HFFc6 (cell line): ENCODE results near the gene GDF10. TPM values are rescaled to one million over a fixed set of nuclear protein-coding genes. Genes with fewer than 3 reads are reported as not detected.

Experiments used
- DNase-seq: peaks from one replicate; pipeline ENCODE4 v3.0.0-alpha.2; 2018
- H3K27ac Mint-ChIP-seq: 2 replicates; pipeline ENCODE4 v1.8.0; 2020; ENCODE audit warnings: mild to moderate bottlenecking, mixed read lengths
- H3K27me3 Mint-ChIP-seq: 2 replicates; pipeline ENCODE4 v1.8.0; 2021; ENCODE audit warnings: mild to moderate bottlenecking, moderate library complexity, mixed read lengths; ENCODE audit not compliant: insufficient read depth
- H3K36me3 Mint-ChIP-seq: 2 replicates; pipeline ENCODE4 v1.8.0; 2021; ENCODE audit warnings: low read depth, mixed read lengths
- H3K4me1 Mint-ChIP-seq: 2 replicates; pipeline ENCODE4 v1.8.0; 2020; ENCODE audit warnings: low read depth, mixed read lengths
- H3K4me3 Mint-ChIP-seq: 2 replicates; pipeline ENCODE4 v1.8.0; 2020; ENCODE audit warnings: mild to moderate bottlenecking, moderate library complexity, mixed read lengths
- H3K9me3 Mint-ChIP-seq: 2 replicates; pipeline ENCODE4 v1.8.0; 2020; ENCODE audit warnings: mild to moderate bottlenecking, mixed read lengths
- CTCF ChIP-seq: fragments of 200-600 bp; sonication (generic); IDR thresholded peaks from 2 replicates; pipeline ENCODE4 v1.5.0; 2021; ENCODE audit warnings: antibody characterized with exemption, mild to moderate bottlenecking
- total RNA-seq, 6 experiments: library from RNA; stranded (reverse); fragmentation: NEBNext Ultra II Directional; extraction: Animal tissue kit (Norgen Biotek cat#: 25700); gene quantifications; 2 replicates in 1 of 6; 3 replicates in 5 of 6; pipeline ENCODE4 v1.2.3, GENCODE V29; 2021

GDF10 gene
- total RNA-seq, 6 experiments from 2014 or later, result not detected

- H3K27ac Mint-ChIP-seq, result no peak overlapping the region
- H3K36me3 Mint-ChIP-seq, result no peaks in the 10 kb centered on the region
- peaks cover 16% of the 10 kb centered on the region for H3K27me3 Mint-ChIP-seq
- no peak for TF ChIP-seq CTCF
- H3K4me3 Mint-ChIP-seq, result no peak overlapping the region
- no peaks in the 10 kb centered on the region for H3K9me3 Mint-ChIP-seq
- no peak for DNase-seq
- no peaks in the 10 kb centered on the region for H3K4me1 Mint-ChIP-seq
These were observed 23.9 kb upstream of the GDF10 start for GRCh38 chr10:47276071-47276470.

GRCh38 chr10:47276576-47277351 is 23.2 kb upstream of the GDF10 start:
- Mint-ChIP-seq H3K27me3 (peaks cover 19% of the 10 kb centered on the region), H3K36me3 (no peaks in the 10 kb centered on the region), H3K4me3 (no peak overlapping the region), H3K27ac (no peak overlapping the region), H3K4me1 (no peaks in the 10 kb centered on the region), H3K9me3 (no peaks in the 10 kb centered on the region)
- TF ChIP-seq CTCF, result no peak
- DNase-seq, result no peak

GRCh38 chr10:47277352-47278151 is 22.4 kb upstream of the GDF10 start:
- H3K36me3 Mint-ChIP-seq, result no peaks in the 10 kb centered on the region
- peaks cover 22% of the 10 kb centered on the region for H3K27me3 Mint-ChIP-seq
- H3K4me1 Mint-ChIP-seq, result no peaks in the 10 kb centered on the region
- no peaks in the 10 kb centered on the region for H3K9me3 Mint-ChIP-seq
- no peak for DNase-seq
- H3K27ac Mint-ChIP-seq, result no peak overlapping the region
- H3K4me3 Mint-ChIP-seq, result no peak overlapping the region
- TF ChIP-seq CTCF, result no peak

- DNase-seq, result no peak
- H3K9me3 Mint-ChIP-seq, result no peaks in the 10 kb centered on the region
- no peaks in the 10 kb centered on the region for H3K36me3 Mint-ChIP-seq
- H3K27ac Mint-ChIP-seq, result no peak overlapping the region
- TF ChIP-seq CTCF, result no peak
- no peaks in the 10 kb centered on the region for H3K4me1 Mint-ChIP-seq
- H3K27me3 Mint-ChIP-seq, result peaks cover 25% of the 10 kb centered on the region
- H3K4me3 Mint-ChIP-seq, result no peak overlapping the region
These were observed 21.9 kb upstream of the GDF10 start for GRCh38 chr10:47278152-47278473.

- H3K4me3 Mint-ChIP-seq, result no peak overlapping the region
- no peaks in the 10 kb centered on the region for H3K36me3 Mint-ChIP-seq
- no peaks in the 10 kb centered on the region for H3K9me3 Mint-ChIP-seq
- no peak for DNase-seq
- no peaks in the 10 kb centered on the region for H3K4me1 Mint-ChIP-seq
- H3K27ac Mint-ChIP-seq, result no peak overlapping the region
- peaks cover 28% of the 10 kb centered on the region for H3K27me3 Mint-ChIP-seq
- no peak for TF ChIP-seq CTCF
These were observed 21.3 kb upstream of the GDF10 start for GRCh38 chr10:47278720-47279119.
